ENCODE data around the gene YES1. TPM values are rescaled to one million over a fixed set of nuclear protein-coding genes. Genes with fewer than 3 reads are reported as not detected.

YES1 gene
- total RNA-seq, 4 donors from 2014 or later = 49.4 to 128 (median 96.0) TPM

DNA sequence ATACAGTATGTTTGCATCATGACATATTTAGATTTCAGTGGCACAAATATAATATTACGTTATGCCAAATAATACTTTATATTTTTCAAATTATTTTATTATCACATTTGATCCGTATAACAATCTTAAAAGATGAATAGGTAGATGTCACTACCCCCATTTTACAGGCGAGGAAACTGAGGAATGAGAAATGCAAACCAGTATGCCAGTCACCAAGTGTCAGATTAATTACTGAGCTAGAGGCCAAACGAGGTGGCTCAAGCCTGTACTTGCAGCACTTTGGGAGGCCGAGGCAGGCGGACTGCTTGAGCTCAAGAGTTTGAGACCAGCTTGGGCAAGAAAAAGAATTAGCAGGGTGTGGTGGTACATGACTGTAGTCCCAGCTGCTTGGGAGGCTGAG is 17.4 kb upstream of the YES1 start:
- H3K4me1 ChIP-seq = peaks cover 0 to 7% (median 1%) of the 10 kb centered on the region in 4 donors
- H3K36me3 ChIP-seq = no peaks in the 10 kb centered on the region
- no peak for DNase-seq
- in situ Hi-C loops (cut with MboI; ENCODE audit: low pct_ligation_motif_present in 1 of 4, low pct_unique_long_range_greater_than_20kb in 1 of 4, low sequenced_read_pairs in 3 of 4) (loop anchor here in 1 of 4 donors (10.0 kb wide), 1 partner anchor 205 kb away; no protein-coding TSS in a partner anchor), intact Hi-C loops (cut with DNase I; ENCODE audit: low total_unique reads) (no loop called here)
- no peak overlapping the region for H3K27ac ChIP-seq
- WGBS, 2 donors (ENCODE audit: low coverage in 1 of 2) = 86 to 88% methylated on average over 6 of the region's 6 CpGs
- TF ChIP-seq POLR2AphosphoS5 (IDR thresholded peaks at IDR 0.05) (no peak), POLR2A (IDR thresholded peaks at IDR 0.05) (no peak), EP300 (IDR thresholded peaks at IDR 0.05; ENCODE audit: low read depth) (no peak)
- TF ChIP-seq, protein P1, sequence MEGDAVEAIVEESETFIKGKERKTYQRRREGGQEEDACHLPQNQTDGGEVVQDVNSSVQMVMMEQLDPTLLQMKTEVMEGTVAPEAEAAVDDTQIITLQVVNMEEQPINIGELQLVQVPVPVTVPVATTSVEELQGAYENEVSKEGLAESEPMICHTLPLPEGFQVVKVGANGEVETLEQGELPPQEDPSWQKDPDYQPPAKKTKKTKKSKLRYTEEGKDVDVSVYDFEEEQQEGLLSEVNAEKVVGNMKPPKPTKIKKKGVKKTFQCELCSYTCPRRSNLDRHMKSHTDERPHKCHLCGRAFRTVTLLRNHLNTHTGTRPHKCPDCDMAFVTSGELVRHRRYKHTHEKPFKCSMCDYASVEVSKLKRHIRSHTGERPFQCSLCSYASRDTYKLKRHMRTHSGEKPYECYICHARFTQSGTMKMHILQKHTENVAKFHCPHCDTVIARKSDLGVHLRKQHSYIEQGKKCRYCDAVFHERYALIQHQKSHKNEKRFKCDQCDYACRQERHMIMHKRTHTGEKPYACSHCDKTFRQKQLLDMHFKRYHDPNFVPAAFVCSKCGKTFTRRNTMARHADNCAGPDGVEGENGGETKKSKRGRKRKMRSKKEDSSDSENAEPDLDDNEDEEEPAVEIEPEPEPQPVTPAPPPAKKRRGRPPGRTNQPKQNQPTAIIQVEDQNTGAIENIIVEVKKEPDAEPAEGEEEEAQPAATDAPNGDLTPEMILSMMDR (IDR thresholded peaks at IDR 0.05) = no peak
- H3K4me3 ChIP-seq = no peak overlapping the region
- H3K9me3 ChIP-seq = no peaks in the 10 kb centered on the region
- no peaks in the 10 kb centered on the region for H3K27me3 ChIP-seq

DNA sequence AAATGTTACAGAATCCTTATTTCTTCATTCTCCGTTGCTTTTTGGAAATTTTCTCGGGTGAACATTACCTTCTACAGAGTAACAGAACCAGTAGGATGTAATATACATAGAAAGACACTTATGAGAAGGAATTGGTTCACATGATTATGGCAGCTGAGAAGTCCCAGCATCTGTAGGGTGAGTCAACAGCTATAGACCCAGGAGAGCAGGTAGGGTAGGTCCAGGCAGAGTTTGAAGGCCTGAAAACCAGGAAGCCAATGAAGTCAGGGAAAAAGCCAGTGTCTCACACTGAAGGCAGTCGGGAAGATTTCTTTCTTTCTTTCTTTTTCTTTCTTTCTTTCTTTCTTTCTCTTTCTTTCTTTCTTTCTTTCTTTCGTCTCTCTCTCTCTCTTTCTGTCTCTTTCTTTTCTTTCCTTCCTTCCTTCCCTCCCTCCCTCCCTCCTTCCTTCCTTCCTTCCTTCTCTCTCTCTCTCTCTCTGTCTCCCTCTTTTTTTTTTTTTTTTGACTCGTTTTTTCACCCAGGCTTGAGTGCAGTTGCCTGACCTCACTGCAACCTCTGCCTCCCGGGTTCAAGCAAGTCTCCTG is 15.1 kb upstream of the YES1 start:
- in situ Hi-C loops (cut with MboI; ENCODE audit: low pct_ligation_motif_present in 1 of 4, low pct_unique_long_range_greater_than_20kb in 1 of 4, low sequenced_read_pairs in 3 of 4) (loop anchor here in 1 of 4 donors (10.0 kb wide), 1 partner anchor 202 kb away; no protein-coding TSS in a partner anchor), intact Hi-C loops (cut with DNase I; ENCODE audit: low total_unique reads) (no loop called here)
- H3K27me3 ChIP-seq = no peaks in the 10 kb centered on the region
- H3K9me3 ChIP-seq = no peaks in the 10 kb centered on the region
- H3K27ac ChIP-seq = no peak overlapping the region
- peaks cover 0 to 4% (median 1%) of the 10 kb centered on the region in 4 donors for H3K4me1 ChIP-seq
- no peak overlapping the region for H3K4me3 ChIP-seq
- H3K36me3 ChIP-seq = no peaks in the 10 kb centered on the region
- 77 to 88% methylated on average over 4 to 5 of the region's 6 CpGs for WGBS, 2 donors (ENCODE audit: low coverage in 1 of 2)
- TF ChIP-seq, protein P1 (IDR thresholded peaks at IDR 0.05) = no peak
- TF ChIP-seq EP300 (IDR thresholded peaks at IDR 0.05; ENCODE audit: low read depth) = no peak
- no peak for TF ChIP-seq POLR2AphosphoS5 (IDR thresholded peaks at IDR 0.05)
- no peak for TF ChIP-seq POLR2A (IDR thresholded peaks at IDR 0.05)
- no peak for DNase-seq

DNA sequence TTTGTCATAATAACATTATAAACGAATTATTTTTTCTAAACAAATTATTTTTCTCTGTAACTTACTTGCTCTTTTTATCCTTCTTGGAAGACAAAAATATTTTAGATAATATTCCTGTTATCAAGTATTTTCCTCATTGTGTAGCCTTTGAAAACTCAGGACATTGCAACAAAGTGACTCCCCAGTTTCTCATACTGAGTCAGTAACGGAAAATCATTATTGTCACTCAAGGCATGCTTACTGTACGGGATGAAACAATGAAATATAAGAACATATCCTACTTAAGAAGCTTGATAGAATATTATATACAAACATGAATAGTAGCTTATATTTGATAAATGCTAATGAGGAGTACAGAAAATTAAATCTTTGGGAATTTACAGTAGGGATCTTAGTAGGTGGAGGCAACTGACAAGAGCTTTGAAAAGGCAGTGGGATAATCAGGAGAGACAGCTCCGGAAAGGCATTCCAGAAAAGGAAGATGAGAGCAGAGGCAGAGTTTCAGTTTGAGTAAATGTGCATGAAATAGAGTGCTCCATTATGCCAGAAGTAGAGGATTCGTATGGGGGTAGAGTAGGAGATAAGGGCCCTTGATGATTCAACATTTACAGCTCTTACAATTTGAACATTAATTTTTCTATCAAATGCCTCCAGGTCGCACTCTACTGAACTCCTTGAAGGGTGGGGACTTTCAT is 14.0 kb upstream of the YES1 start:
- DNase-seq = no peak
- TF ChIP-seq EP300 (IDR thresholded peaks at IDR 0.05; ENCODE audit: low read depth) (no peak), POLR2AphosphoS5 (IDR thresholded peaks at IDR 0.05) (no peak), POLR2A (IDR thresholded peaks at IDR 0.05) (no peak)
- TF ChIP-seq, protein P1 (IDR thresholded peaks at IDR 0.05) = no peak
- in situ Hi-C loops (cut with MboI; ENCODE audit: low pct_ligation_motif_present in 1 of 4, low pct_unique_long_range_greater_than_20kb in 1 of 4, low sequenced_read_pairs in 3 of 4) = loop anchor here in 1 of 4 donors (10.0 kb wide), 1 partner anchor 201 kb away; no protein-coding TSS in a partner anchor
- Histone ChIP-seq H3K9me3 (no peaks in the 10 kb centered on the region), H3K27ac (no peak overlapping the region), H3K4me1 (no peaks in the 10 kb centered on the region), H3K4me3 (no peak overlapping the region), H3K36me3 (no peaks in the 10 kb centered on the region), H3K27me3 (no peaks in the 10 kb centered on the region)
- intact Hi-C loops (cut with DNase I; ENCODE audit: low total_unique reads) = no loop called here
- WGBS, 2 donors (ENCODE audit: low coverage in 1 of 2) = 75 to 83% methylated on average over 6 of the region's 6 CpGs

DNA sequence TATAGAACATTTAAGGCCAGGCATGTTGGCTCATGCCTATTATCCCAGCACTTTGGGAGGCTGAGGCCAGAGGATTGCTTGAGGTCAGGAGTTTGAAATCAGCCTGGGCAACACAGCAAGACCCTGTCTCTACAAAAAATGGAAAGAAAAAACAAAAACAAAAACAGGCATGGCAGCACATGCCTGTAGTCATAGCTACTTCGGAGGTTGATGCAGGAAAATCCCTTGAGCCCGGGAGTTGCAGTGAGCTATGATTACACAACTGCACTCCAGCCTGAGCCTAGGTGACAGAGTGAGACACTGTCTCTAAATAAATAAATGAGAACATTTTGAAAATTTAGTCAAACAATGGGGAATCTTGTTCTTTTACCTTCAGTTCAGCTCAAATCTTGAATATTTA is 12.1 kb upstream of the YES1 start:
- no peak overlapping the region for H3K4me3 ChIP-seq
- no peaks in the 10 kb centered on the region for H3K9me3 ChIP-seq
- TF ChIP-seq POLR2A (IDR thresholded peaks at IDR 0.05) = no peak
- no peaks in the 10 kb centered on the region for H3K36me3 ChIP-seq
- no peak overlapping the region for H3K27ac ChIP-seq
- in situ Hi-C loops (cut with MboI; ENCODE audit: low pct_ligation_motif_present in 1 of 4, low pct_unique_long_range_greater_than_20kb in 1 of 4, low sequenced_read_pairs in 3 of 4) (loop anchor here in 1 of 4 donors (10.0 kb wide), 1 partner anchor 199 kb away; no protein-coding TSS in a partner anchor), intact Hi-C loops (cut with DNase I; ENCODE audit: low total_unique reads) (no loop called here)
- peaks cover 14% of the 10 kb centered on the region for H3K27me3 ChIP-seq
- 69 to 78% methylated on average over 2 of the region's 2 CpGs for WGBS, 2 donors (ENCODE audit: low coverage in 1 of 2)
- no peak for DNase-seq
- no peaks in the 10 kb centered on the region for H3K4me1 ChIP-seq

Data from transverse colon (tissue), 4 donors.